Hepatocyte (in vitro differentiated cells): ENCODE results near the gene PCED1A.

Experiments
- CTCF ChIP-seq: fragments of 200-600 bp; sonication (generic); IDR thresholded peaks from 2 replicates; pipeline ENCODE4 v1.5.1; 2016; ENCODE audit warnings: antibody characterized with exemption, mild to moderate bottlenecking; ENCODE audit not compliant: poor library complexity
- EZH2 ChIP-seq: fragments of 200-600 bp; sonication (generic); IDR thresholded peaks from 2 replicates; pipeline ENCODE4 v1.6.1; 2016; ENCODE audit warnings: antibody characterized with exemption, mild to moderate bottlenecking, borderline replicate concordance
- EZH2phosphoT487 ChIP-seq: fragments of 200-600 bp; sonication (generic); IDR thresholded peaks from one replicate; pipeline ENCODE4 v1.6.1; 2018; ENCODE audit warnings: antibody characterized with exemption, mild to moderate bottlenecking, low read depth, moderate library complexity; ENCODE audit not compliant: unreplicated experiment, severe bottlenecking

- no peak for TF ChIP-seq CTCF
- TF ChIP-seq EZH2, result no peak
- no peak for TF ChIP-seq EZH2phosphoT487
These were observed 30.6 kb upstream of the PCED1A start for GRCh38 chr20:2871111-2871465.
